BE2C (cell line): Measurements from ENCODE around the gene C4orf54.

Source experiments
- DNase-seq: peaks from one replicate; pipeline ENCODE4 v3.0.0-alpha.2; 2020
- H3K27me3 ChIP-seq: fragments of 250-450 bp; sonication (Bioruptor Pico); 2 replicates; pipeline ENCODE4 v1.5.1; 2020; ENCODE audit warnings: mild to moderate bottlenecking
- H3K36me3 ChIP-seq: fragments of 250-450 bp; sonication (Bioruptor Pico); 2 replicates; pipeline ENCODE4 v1.5.1; 2020; ENCODE audit warnings: mild to moderate bottlenecking
- H3K4me1 ChIP-seq: fragments of 250-450 bp; sonication (Bioruptor Pico); 2 replicates; pipeline ENCODE4 v1.5.1; 2020
- H3K4me3 ChIP-seq: 2 replicates; pipeline ENCODE4 v1.5.1; 2011; ENCODE audit warnings: low read depth, low read length
- H3K9me3 ChIP-seq: fragments of 250-450 bp; sonication (Bioruptor Pico); 2 replicates; pipeline ENCODE4 v1.5.1; 2020
- CTCF ChIP-seq: IDR thresholded peaks from 2 replicates; pipeline ENCODE4 v1.5.1; 2012; ENCODE audit warnings: mild to moderate bottlenecking, low read depth, low read length

C4orf54 gene

GRCh38 chr4:99651811-99652485 is 5.7 kb downstream of the C4orf54 start:
- Histone ChIP-seq H3K9me3 (no peaks in the 10 kb centered on the region), H3K36me3 (no peaks in the 10 kb centered on the region), H3K27me3 (no peaks in the 10 kb centered on the region), H3K4me1 (no peaks in the 10 kb centered on the region), H3K4me3 (no peak overlapping the region)
- no peak for DNase-seq
- no peak for TF ChIP-seq CTCF

GRCh38 chr4:99651016-99651769 is 6.4 kb downstream of the C4orf54 start:
- no peak for DNase-seq
- H3K36me3 ChIP-seq, result no peaks in the 10 kb centered on the region
- no peaks in the 10 kb centered on the region for H3K27me3 ChIP-seq
- H3K4me1 ChIP-seq, result no peaks in the 10 kb centered on the region
- no peaks in the 10 kb centered on the region for H3K9me3 ChIP-seq
- no peak overlapping the region for H3K4me3 ChIP-seq
- TF ChIP-seq CTCF, result no peak

- TF ChIP-seq CTCF, result no peak
These were observed 7.8 kb downstream of the C4orf54 start for GRCh38 chr4:99649778-99650177.

GRCh38 chr4:99649208-99649607 is 8.4 kb downstream of the C4orf54 start:
- no peak for TF ChIP-seq CTCF
- no peaks in the 10 kb centered on the region for H3K9me3 ChIP-seq
- no peak overlapping the region for H3K4me3 ChIP-seq
- no peaks in the 10 kb centered on the region for H3K27me3 ChIP-seq
- H3K4me1 ChIP-seq, result no peaks in the 10 kb centered on the region
- no peak for DNase-seq
- no peaks in the 10 kb centered on the region for H3K36me3 ChIP-seq

More at GRCh38 chr4:99649778-99650177, 7.8 kb downstream of the C4orf54 start:
- H3K27me3 ChIP-seq, result no peaks in the 10 kb centered on the region
- no peaks in the 10 kb centered on the region for H3K36me3 ChIP-seq
- DNase-seq, result no peak
- H3K4me3 ChIP-seq, result no peak overlapping the region
- H3K4me1 ChIP-seq, result no peaks in the 10 kb centered on the region
- H3K9me3 ChIP-seq, result no peaks in the 10 kb centered on the region

- Histone ChIP-seq H3K27me3 (no peaks in the 10 kb centered on the region), H3K4me1 (no peaks in the 10 kb centered on the region), H3K4me3 (no peak overlapping the region), H3K36me3 (no peaks in the 10 kb centered on the region), H3K9me3 (no peaks in the 10 kb centered on the region)
- DNase-seq, result no peak
- no peak for TF ChIP-seq CTCF
These were observed 9.3 kb downstream of the C4orf54 start for GRCh38 chr4:99648321-99648720.

GRCh38 chr4:99647071-99647470 is 10.6 kb downstream of the C4orf54 start:
- Histone ChIP-seq H3K4me1 (no peaks in the 10 kb centered on the region), H3K4me3 (no peak overlapping the region), H3K27me3 (0 out of 2 replicates have a peak, but pooled peaks cover under 1% of the 10 kb centered on the region), H3K36me3 (no peaks in the 10 kb centered on the region), H3K9me3 (no peaks in the 10 kb centered on the region)
- no peak for TF ChIP-seq CTCF
- DNase-seq, result no peak
